Activated T-cell treated with anti-CD3 and anti-CD28 coated beads for 48 hours (primary cell): ENCODE results near the gene ASGR2.
"Not testable (repeated sequence)": the region's sequence is repeated elsewhere in the genome, so short reads cannot be mapped to it uniquely, and the experiment has no call there.

Source experiments
- DNase-seq: peaks from one replicate; pipeline ENCODE4 v3.0.0-alpha.2; 2020; ENCODE audit warnings: low read depth

The ASGR2 gene

GRCh38 chr17:7098802-7099459, 15.7 kb downstream of the ASGR2 start:
- no peak for DNase-seq

- DNase-seq = no peak
Measured at GRCh38 chr17:7097940-7098339, 16.7 kb downstream of the ASGR2 start.

- DNase-seq = no peak
Measured at GRCh38 chr17:7095625-7096024, 19.0 kb downstream of the ASGR2 start.

GRCh38 chr17:7094652-7095019, 20.0 kb downstream of the ASGR2 start:
- no peak for DNase-seq

GRCh38 chr17:7091311-7092005, 23.2 kb downstream of the ASGR2 start:
- DNase-seq = not testable (repeated sequence)

GRCh38 chr17:7089570-7089969, 25.1 kb downstream of the ASGR2 start:
- not testable (repeated sequence) for DNase-seq

GRCh38 chr17:7088442-7088841, 26.2 kb downstream of the ASGR2 start:
- not testable (repeated sequence) for DNase-seq

GRCh38 chr17:7084088-7084487, 30.5 kb downstream of the ASGR2 start:
- no peak for DNase-seq

GRCh38 chr17:7083592-7083991, 31.0 kb downstream of the ASGR2 start:
- DNase-seq = no peak

GRCh38 chr17:7081341-7082062, 33.1 kb downstream of the ASGR2 start:
- DNase-seq = no peak

- no peak for DNase-seq
Measured at GRCh38 chr17:7080456-7081041, 34.1 kb downstream of the ASGR2 start.

- no peak for DNase-seq
Measured at GRCh38 chr17:7079581-7080455, 34.8 kb downstream of the ASGR2 start, which contains the start of gene CLEC10A. CLEC10A (minus strand) TSS chr17:7080251; CDS start chr17:7078812, 1,439 bp downstream.

- DNase-seq = no peak
Measured at GRCh38 chr17:7078711-7079110, 35.9 kb downstream of the ASGR2 start.

GRCh38 chr17:7077911-7078546, 36.6 kb downstream of the ASGR2 start:
- DNase-seq = no peak

GRCh38 chr17:7074931-7075330, 39.7 kb downstream of the ASGR2 start:
- DNase-seq = no peak

- no peak for DNase-seq
Measured at GRCh38 chr17:7072406-7072805, 42.2 kb downstream of the ASGR2 start.

- no peak for DNase-seq
Measured at GRCh38 chr17:7070712-7071111, 43.9 kb downstream of the ASGR2 start.

- DNase-seq = no peak
Measured at GRCh38 chr17:7068268-7068667, 46.4 kb downstream of the ASGR2 start.

- DNase-seq = no peak
Measured at GRCh38 chr17:7067198-7067597, 47.4 kb downstream of the ASGR2 start.

- DNase-seq = no peak
Measured at GRCh38 chr17:7064261-7064660, 50.4 kb downstream of the ASGR2 start.

- DNase-seq = no peak
Measured at GRCh38 chr17:7063518-7064094, 51.0 kb downstream of the ASGR2 start.
